ENCODE measurements around the gene PTPRJ. TPM values are rescaled to one million over a fixed set of nuclear protein-coding genes. Genes with fewer than 3 reads are reported as not detected.
"Not testable (repeated sequence)": the region's sequence is repeated elsewhere in the genome, so short reads cannot be mapped to it uniquely, and the experiment has no call there.

Gene PTPRJ
- total RNA-seq, 1 donor from 2014 or later: 1.6 TPM

GRCh38 chr11:47941907-47942558 is 38.3 kb upstream of the PTPRJ start:
- Histone ChIP-seq H3K36me3 (ENCODE audit: control insufficient read depth, insufficient read depth, low read length) (no peaks in the 10 kb centered on the region), H3K4me3 (ENCODE audit: low read depth, low read length) (no peak overlapping the region), H3K27me3 (ENCODE audit: control insufficient read depth, insufficient read depth, low read length) (no peaks in the 10 kb centered on the region)
- TF ChIP-seq CTCF (IDR thresholded peaks at IDR 0.05; ENCODE audit: insufficient read depth, low read length, severe bottlenecking): no peak
- DNase-seq (ENCODE audit: low read depth): no peak
- no peak for FAIRE-seq

DNA sequence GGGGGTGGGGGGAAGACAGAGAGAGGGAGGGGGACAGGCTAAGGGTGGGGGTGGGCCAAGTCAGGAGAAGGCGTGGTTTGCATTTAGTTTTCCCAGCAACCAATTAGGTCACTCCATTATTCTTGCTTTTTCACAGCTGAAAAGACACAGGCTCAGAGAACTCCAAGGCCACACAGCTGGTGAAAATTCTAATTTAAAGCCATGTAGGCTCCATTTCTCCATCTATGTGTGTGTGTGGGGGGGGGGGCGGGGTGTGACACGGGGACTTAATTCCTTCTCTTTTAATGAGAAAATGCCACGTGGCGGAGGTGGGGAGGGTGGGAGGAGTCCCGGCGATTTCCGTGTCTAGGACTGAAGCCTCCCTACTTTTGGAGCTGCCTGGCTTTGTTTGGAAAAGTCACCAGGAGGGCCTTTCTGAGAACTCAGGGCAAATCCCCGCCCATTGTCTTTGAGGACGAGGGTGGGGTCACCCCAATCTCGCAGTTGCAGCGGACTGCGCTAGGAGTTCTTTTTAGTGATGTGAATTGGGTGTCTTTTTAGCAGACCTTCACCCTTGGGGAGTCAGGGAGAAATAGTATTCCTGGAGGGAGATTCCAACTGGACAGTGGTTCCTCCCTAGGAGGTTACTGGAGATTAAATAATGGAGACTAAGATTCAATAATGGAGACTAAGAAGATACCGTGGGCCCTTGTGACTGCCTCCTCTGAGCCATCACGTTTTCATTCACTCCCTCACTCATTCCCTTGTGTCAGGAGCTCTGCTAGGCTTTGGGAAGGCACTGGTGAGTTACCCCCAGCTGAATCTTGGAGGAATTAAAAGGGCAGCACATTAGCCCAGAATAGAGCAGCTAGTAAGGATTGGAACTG is 36.4 kb upstream of the PTPRJ start:
- Histone ChIP-seq H3K27me3 (ENCODE audit: control insufficient read depth, insufficient read depth, low read length) (no peaks in the 10 kb centered on the region), H3K4me3 (ENCODE audit: low read depth, low read length) (no peak overlapping the region), H3K36me3 (ENCODE audit: control insufficient read depth, insufficient read depth, low read length) (no peaks in the 10 kb centered on the region)
- TF ChIP-seq CTCF (IDR thresholded peaks at IDR 0.05; ENCODE audit: insufficient read depth, low read length, severe bottlenecking): no peak
- FAIRE-seq (no peak), DNase-seq (ENCODE audit: low read depth) (no peak)

DNA sequence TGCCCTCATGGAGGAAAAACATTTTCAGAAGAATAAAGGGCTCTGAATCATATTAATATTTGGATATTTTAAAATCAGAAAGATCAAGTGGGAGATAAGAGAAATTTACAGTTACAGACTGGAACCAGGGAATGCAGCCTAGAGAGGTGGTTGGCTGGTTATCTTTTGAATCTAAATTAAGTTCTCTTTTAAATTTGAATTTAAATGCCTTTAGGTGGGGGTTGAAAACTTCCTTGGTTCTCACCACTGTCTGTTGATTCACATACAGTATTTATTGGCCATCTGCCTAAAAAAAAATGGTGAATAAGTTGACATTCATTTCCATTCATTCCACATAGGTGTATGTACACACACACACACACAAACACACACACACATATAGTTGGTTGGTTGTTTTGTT is 35.7 kb upstream of the PTPRJ start:
- Histone ChIP-seq H3K27me3 (ENCODE audit: control insufficient read depth, insufficient read depth, low read length) (no peaks in the 10 kb centered on the region), H3K4me3 (ENCODE audit: low read depth, low read length) (no peak overlapping the region), H3K36me3 (ENCODE audit: control insufficient read depth, insufficient read depth, low read length) (no peaks in the 10 kb centered on the region)
- no peak for TF ChIP-seq CTCF (IDR thresholded peaks at IDR 0.05; ENCODE audit: insufficient read depth, low read length, severe bottlenecking)
- peak; percentile 57 for DNase-seq (ENCODE audit: low read depth)
- no peak for FAIRE-seq

- no peak for TF ChIP-seq CTCF (IDR thresholded peaks at IDR 0.05; ENCODE audit: insufficient read depth, low read length, severe bottlenecking)
- peak; percentile 98 for DNase-seq (ENCODE audit: low read depth)
- no peak for FAIRE-seq
- no peaks in the 10 kb centered on the region for H3K27me3 ChIP-seq (ENCODE audit: control insufficient read depth, insufficient read depth, low read length)
- H3K36me3 ChIP-seq (ENCODE audit: control insufficient read depth, insufficient read depth, low read length): no peaks in the 10 kb centered on the region
- no peak overlapping the region for H3K4me3 ChIP-seq (ENCODE audit: low read depth, low read length)
Observed at GRCh38 chr11:47946682-47947559, 33.4 kb upstream of the PTPRJ start.

- Histone ChIP-seq H3K36me3 (ENCODE audit: control insufficient read depth, insufficient read depth, low read length) (no peaks in the 10 kb centered on the region), H3K27me3 (ENCODE audit: control insufficient read depth, insufficient read depth, low read length) (no peaks in the 10 kb centered on the region), H3K4me3 (ENCODE audit: low read depth, low read length) (no peak overlapping the region)
- TF ChIP-seq CTCF (IDR thresholded peaks at IDR 0.05; ENCODE audit: insufficient read depth, low read length, severe bottlenecking): no peak
- DNase-seq (ENCODE audit: low read depth) (no peak), FAIRE-seq (no peak)
Observed at GRCh38 chr11:47948137-47948536, 32.2 kb upstream of the PTPRJ start.

- not testable (repeated sequence) for FAIRE-seq
Observed at GRCh38 chr11:47949001-47949675, 31.2 kb upstream of the PTPRJ start.

More at GRCh38 chr11:47949001-47949675, 31.2 kb upstream of the PTPRJ start:
- DNase-seq (ENCODE audit: low read depth): peak; percentile 77
- H3K4me3 ChIP-seq (ENCODE audit: low read depth, low read length); H3K36me3 ChIP-seq (ENCODE audit: control insufficient read depth, insufficient read depth, low read length); H3K27me3 ChIP-seq (ENCODE audit: control insufficient read depth, insufficient read depth, low read length): not testable (repeated sequence)

Data from bronchial epithelial cell (primary cell).